HG02623 (cell line): ENCODE measurements around the gene GM2A.
"Not testable (repeated sequence)": the region's sequence is repeated elsewhere in the genome, so short reads cannot be mapped to it uniquely, and the experiment has no call there.

Experiments
- ATAC-seq: cut with Tn5 transposase; IDR thresholded peaks from one replicate; pipeline ENCODE4 v1.9.1; 2021; ENCODE audit warnings: moderate library complexity; ENCODE audit not compliant: unreplicated experiment

The GM2A gene

GRCh38 chr5:151284392-151284967 is 31.5 kb downstream of the GM2A start:
- no peak for ATAC-seq

- no peak for ATAC-seq
These were observed 32.7 kb downstream of the GM2A start for GRCh38 chr5:151285683-151286082.

GRCh38 chr5:151286246-151286645 is 33.3 kb downstream of the GM2A start:
- ATAC-seq, result no peak

GRCh38 chr5:151288180-151288579 is 35.2 kb downstream of the GM2A start:
- ATAC-seq, result no peak

GRCh38 chr5:151293624-151294023 is 40.6 kb downstream of the GM2A start:
- no peak for ATAC-seq

- ATAC-seq, result no peak
These were observed 42.2 kb downstream of the GM2A start for GRCh38 chr5:151295138-151295537.

- no peak for ATAC-seq
These were observed 42.9 kb downstream of the GM2A start for GRCh38 chr5:151295791-151296477.

- ATAC-seq, result no peak
These were observed 43.5 kb downstream of the GM2A start for GRCh38 chr5:151296478-151296830.

GRCh38 chr5:151296974-151297373 is 44.0 kb downstream of the GM2A start:
- ATAC-seq, result no peak

- no peak for ATAC-seq
These were observed 45.3 kb downstream of the GM2A start for GRCh38 chr5:151298063-151298855.

- no peak for ATAC-seq
These were observed 50.7 kb downstream of the GM2A start, which contains the start of gene SLC36A3 for GRCh38 chr5:151303666-151304065. Gene SLC36A3 (minus strand): TSS chr5:151303766. CDS start chr5:151303354, 412 bp downstream.

GRCh38 chr5:151309266-151309665 is 56.3 kb downstream of the GM2A start:
- ATAC-seq, result not testable (repeated sequence)

- not testable (repeated sequence) for ATAC-seq
These were observed 56.8 kb downstream of the GM2A start for GRCh38 chr5:151309821-151310220.

- ATAC-seq, result no peak
These were observed 57.9 kb downstream of the GM2A start for GRCh38 chr5:151310932-151311331.

GRCh38 chr5:151312756-151313324 is 59.9 kb downstream of the GM2A start:
- ATAC-seq, result no peak

- no peak for ATAC-seq
These were observed 60.4 kb downstream of the GM2A start for GRCh38 chr5:151313357-151313756.

- peak; percentile 61 for ATAC-seq
These were observed 63.1 kb downstream of the GM2A start for GRCh38 chr5:151315998-151316597.

- no peak for ATAC-seq
These were observed 64.9 kb downstream of the GM2A start for GRCh38 chr5:151317871-151318270.

GRCh38 chr5:151318850-151319732 is 66.1 kb downstream of the GM2A start:
- ATAC-seq, result peak; percentile 72
